ENCODE results near the gene FBXO47. TPM values are rescaled to one million over a fixed set of nuclear protein-coding genes. Genes with fewer than 3 reads are reported as not detected.

FBXO47 gene
- total and polyA plus RNA-seq, 2 of the 13 experiments (the other 11 are each of a cell fraction or from before 2014, with no cell fraction given), result not detected

DNA sequence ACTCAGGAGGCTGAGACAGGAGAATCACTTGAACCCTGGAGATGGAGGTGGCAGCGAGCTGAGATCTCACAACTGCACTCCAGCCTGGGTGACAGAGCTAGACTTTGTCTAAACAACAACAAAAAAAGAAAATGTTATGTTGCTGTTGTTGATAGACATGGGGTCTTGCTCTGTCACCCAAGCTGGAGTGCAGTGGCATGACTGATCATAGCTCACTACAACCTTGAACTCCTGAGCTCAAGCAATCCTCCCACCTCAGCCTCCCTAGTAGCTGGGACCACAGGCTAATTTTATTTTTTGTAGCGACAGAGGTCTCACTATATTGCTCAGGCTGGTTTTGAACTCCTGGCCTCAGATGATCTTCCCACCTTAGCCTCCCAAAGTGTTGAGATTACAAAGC, 20.0 kb downstream of the FBXO47 start:
- 0 out of 2 replicates have a peak, but pooled peaks cover 4% of the 10 kb centered on the region for H3K4me1 ChIP-seq (ENCODE audit: insufficient read depth, low read length)
- no peaks in the 10 kb centered on the region for H3K36me3 ChIP-seq (replicated peaks in 1 of 2; ENCODE audit: control insufficient read depth in 1 of 2, insufficient read depth in 2 of 2, low read length in 2 of 2)
- ATAC-seq (no peak), DNase-seq (ENCODE audit: low spot score) (no peak), FAIRE-seq (peak; percentile 12)
- H4K20me1 ChIP-seq (ENCODE audit: insufficient read depth, low read length), result no peaks in the 10 kb centered on the region
- ChIA-PET POLR2A (no interaction called here), CTCF (ENCODE audit: low intra/inter-chr PET ratio, low total read pairs) (no interaction called here)
- no peak overlapping the region for H3K9ac ChIP-seq (ENCODE audit: insufficient read depth, low read depth, low read length)
- in situ Hi-C loops (cut with HindIII; ENCODE audit: extremely low pct_ligation_motif_present, low pct_unique_long_range_greater_than_20kb) (no loop called here), intact Hi-C loops (cut with micrococcal nuclease; ENCODE audit: unreplicated experiment) (no loop called here)
- H3K27ac ChIP-seq (ENCODE audit: extremely low read length, insufficient read depth, low read length), result no peak overlapping the region
- no peaks in the 10 kb centered on the region for H3K79me2 ChIP-seq (ENCODE audit: insufficient read depth, low read length)
- H3K4me3 ChIP-seq (replicated peaks in 1 of 3; ENCODE audit: insufficient read depth in 1 of 3, low read depth in 2 of 3, low read length in 3 of 3), result no peak overlapping the region
- no peaks in the 10 kb centered on the region for H3K9me3 ChIP-seq (ENCODE audit: low read length)
- WGBS (ENCODE audit: low lambda C conversion rate), result 22% methylated on average over 2 of the region's 2 CpGs
- no peaks in the 10 kb centered on the region for H3K27me3 ChIP-seq (ENCODE audit: control insufficient read depth in 1 of 2, insufficient read depth in 2 of 2, low read length in 2 of 2)
- TF ChIP-seq ZNF547 (CRISPR knock-in tag; IDR thresholded peaks at IDR 0.05) (no peak), ZNF557 (CRISPR knock-in tag; IDR thresholded peaks at IDR 0.05) (no peak), HDAC1 (CRISPR knock-in tag; IDR thresholded peaks at IDR 0.05) (no peak), NCOA5 (CRISPR knock-in tag; IDR thresholded peaks at IDR 0.05) (no peak), XBP1 (CRISPR knock-in tag; IDR thresholded peaks at IDR 0.05) (no peak), ZNF724P (CRISPR knock-in tag; IDR thresholded peaks at IDR 0.05; ENCODE audit: borderline replicate concordance) (no peak)
- no TSS peak for BruUV-seq (replicated peaks)
- H2AFZ ChIP-seq (ENCODE audit: low read length), result no peak overlapping the region
- no peak overlapping the region for H3K4me2 ChIP-seq (ENCODE audit: low read depth, low read length)

DNA sequence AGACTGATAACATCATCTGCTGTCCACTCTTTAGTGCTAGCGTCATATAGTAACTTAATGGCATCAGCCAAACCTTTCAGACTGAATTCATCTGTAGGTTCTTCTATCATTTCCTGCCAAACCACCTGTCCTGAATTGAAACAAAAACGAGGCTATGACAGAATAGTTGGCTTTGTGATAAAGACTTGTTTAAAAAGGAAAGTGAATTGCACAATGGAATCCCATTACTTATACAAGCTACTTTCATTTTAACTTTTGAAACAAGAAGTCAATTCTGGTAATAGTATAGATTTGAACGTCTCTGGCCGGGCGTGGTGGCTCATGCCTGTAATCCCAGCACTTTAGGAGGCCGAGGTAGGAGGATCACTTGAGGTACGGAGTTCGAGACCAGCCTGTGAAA, 23.6 kb downstream of the FBXO47 start:
- no peak overlapping the region for H3K9ac ChIP-seq (ENCODE audit: insufficient read depth, low read depth, low read length)
- 47% methylated on average over 8 of the region's 8 CpGs for WGBS (ENCODE audit: low lambda C conversion rate)
- H3K79me2 ChIP-seq (ENCODE audit: insufficient read depth, low read length), result no peaks in the 10 kb centered on the region
- H3K4me2 ChIP-seq (ENCODE audit: low read depth, low read length), result no peak overlapping the region; the same call in 1 of the 2 replicates
- H3K9me3 ChIP-seq (ENCODE audit: low read length), result no peaks in the 10 kb centered on the region
- H4K20me1 ChIP-seq (ENCODE audit: insufficient read depth, low read length), result no peaks in the 10 kb centered on the region
- ChIA-PET CTCF (ENCODE audit: low intra/inter-chr PET ratio, low total read pairs) (no interaction called here), POLR2A (no interaction called here)
- no peaks in the 10 kb centered on the region for H3K36me3 ChIP-seq (replicated peaks in 1 of 2; ENCODE audit: control insufficient read depth in 1 of 2, insufficient read depth in 2 of 2, low read length in 2 of 2)
- no peak for FAIRE-seq
- TF ChIP-seq ZNF891 (CRISPR knock-in tag; IDR thresholded peaks at IDR 0.05) (no peak), CEBPB (IDR thresholded peaks at IDR 0.05; ENCODE audit: borderline replicate concordance, low read depth, low read length) (peak; percentile 45; the same call in 1 of the 2 replicates)
- BruUV-seq (replicated peaks), result no TSS peak
- H3K4me3 ChIP-seq (replicated peaks in 1 of 3; ENCODE audit: insufficient read depth in 1 of 3, low read depth in 2 of 3, low read length in 3 of 3), result no peak overlapping the region
- in situ Hi-C loops (cut with HindIII; ENCODE audit: extremely low pct_ligation_motif_present, low pct_unique_long_range_greater_than_20kb) (no loop called here), intact Hi-C loops (cut with micrococcal nuclease; ENCODE audit: unreplicated experiment) (no loop called here)
- H3K27ac ChIP-seq (ENCODE audit: extremely low read length, insufficient read depth, low read length), result no peak overlapping the region
- 0 out of 2 replicates have a peak, but pooled peaks cover 4% of the 10 kb centered on the region for H3K4me1 ChIP-seq (ENCODE audit: insufficient read depth, low read length)
- DNase-seq (ENCODE audit: low spot score), result no peak
- H2AFZ ChIP-seq (ENCODE audit: low read length), result no peak overlapping the region
- no peaks in the 10 kb centered on the region for H3K27me3 ChIP-seq (ENCODE audit: control insufficient read depth in 1 of 2, insufficient read depth in 2 of 2, low read length in 2 of 2)
- no peak for ATAC-seq

Measured in HepG2 (cell line).